ENCODE results near the gene SYNJ1.

The SYNJ1 gene

GRCh38 chr21:32658524-32658923, 69.3 kb downstream of the SYNJ1 start:
- FAIRE-seq: no peak
- no peak for DNase-seq (ENCODE audit: insufficient read length, low spot score)
- no peak for TF ChIP-seq CTCF (IDR thresholded peaks at IDR 0.05; ENCODE audit: insufficient read depth, missing control alignments)

- DNase-seq (ENCODE audit: insufficient read length, low spot score) (no peak), FAIRE-seq (no peak)
- TF ChIP-seq CTCF (IDR thresholded peaks at IDR 0.05; ENCODE audit: insufficient read depth, missing control alignments): peak; percentile 63
Observed at GRCh38 chr21:32653326-32653901, 74.4 kb downstream of the SYNJ1 start.

- FAIRE-seq (no peak), DNase-seq (ENCODE audit: insufficient read length, low spot score) (no peak)
- TF ChIP-seq CTCF (IDR thresholded peaks at IDR 0.05; ENCODE audit: insufficient read depth, missing control alignments): no peak
Observed at GRCh38 chr21:32648165-32648564, 79.6 kb downstream of the SYNJ1 start.

DNA sequence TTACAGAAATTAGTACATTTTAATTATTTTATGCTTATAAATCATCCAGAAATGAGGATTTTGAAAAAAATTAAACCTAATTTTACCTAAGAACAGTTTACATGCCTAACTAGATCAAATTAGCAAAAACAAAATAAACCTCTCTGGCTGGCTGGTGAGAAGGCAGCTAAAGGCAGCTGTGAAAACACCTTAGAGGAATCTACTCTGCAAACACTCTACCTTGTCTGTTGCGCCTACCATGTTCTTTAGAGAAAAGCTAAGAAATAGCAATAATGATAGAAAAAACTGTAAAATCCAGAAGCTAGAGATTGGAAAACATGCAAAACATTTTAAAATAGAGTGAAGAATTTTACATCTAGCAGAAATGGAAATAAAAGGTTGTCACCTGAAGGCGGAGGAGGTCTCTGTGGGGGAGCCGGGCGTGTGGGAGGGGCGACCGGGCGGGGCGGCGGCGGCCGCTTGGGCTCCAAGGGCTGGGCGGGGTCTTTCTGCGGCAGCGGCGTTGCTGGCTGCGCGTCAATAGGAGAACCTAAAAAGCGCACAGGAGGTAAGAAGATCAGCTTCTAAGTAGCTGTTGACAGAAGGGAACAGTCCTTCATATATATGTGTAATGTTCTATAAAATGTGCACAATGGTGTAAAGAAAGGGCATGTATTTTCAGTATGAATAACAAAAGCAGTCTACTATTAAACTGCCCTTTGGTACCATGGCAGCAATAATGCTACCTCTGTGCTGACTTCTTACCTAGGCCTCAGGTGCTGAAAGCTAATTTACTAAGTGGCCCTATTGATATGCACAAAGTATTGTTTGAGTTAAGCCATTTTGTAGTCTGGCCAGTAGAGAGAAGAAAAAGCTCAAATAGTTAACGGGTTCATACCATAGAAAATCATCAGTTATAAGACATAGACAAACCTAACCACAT, 82.3 kb downstream of the SYNJ1 start:
- no peak for DNase-seq (ENCODE audit: insufficient read length, low spot score)
- TF ChIP-seq CTCF (IDR thresholded peaks at IDR 0.05; ENCODE audit: insufficient read depth, missing control alignments): no peak
- FAIRE-seq: no peak

GRCh38 chr21:32641710-32642698, 85.8 kb downstream of the SYNJ1 start:
- FAIRE-seq: no peak

More at GRCh38 chr21:32641710-32642698, 85.8 kb downstream of the SYNJ1 start:
- DNase-seq (ENCODE audit: insufficient read length, low spot score): no peak
- TF ChIP-seq CTCF (IDR thresholded peaks at IDR 0.05; ENCODE audit: insufficient read depth, missing control alignments): no peak
